Activated naive CD4-positive, alpha-beta T cell treated with Interleukin-2 at 50 U/mL for 16 hours (primary cell): Measurements from ENCODE around the gene GRID1.

Source experiments
- DNase-seq: peaks from one replicate; pipeline ENCODE4 v3.0.0-alpha.2; 2020

Gene GRID1

DNA sequence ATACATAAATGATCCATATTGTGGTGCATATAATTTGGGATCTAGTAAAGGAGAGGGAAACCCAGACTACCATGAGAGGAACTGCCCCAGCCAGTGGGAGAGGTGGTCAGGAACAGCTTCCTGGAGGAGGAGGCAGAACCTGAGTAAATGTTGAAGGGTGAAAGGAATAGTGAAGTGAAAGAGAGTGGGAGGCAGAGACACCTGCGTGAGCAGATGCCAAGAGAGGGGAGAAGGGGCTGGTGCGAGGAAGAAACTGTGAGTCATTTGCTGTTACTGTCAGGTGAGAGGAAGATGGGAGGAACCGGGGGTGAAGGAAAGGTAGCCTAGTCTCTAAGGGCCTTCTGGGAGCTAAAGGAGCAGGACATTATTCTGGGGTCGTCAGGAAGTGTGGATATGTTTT is 294.8 kb downstream of the GRID1 start:
- no peak for DNase-seq

DNA sequence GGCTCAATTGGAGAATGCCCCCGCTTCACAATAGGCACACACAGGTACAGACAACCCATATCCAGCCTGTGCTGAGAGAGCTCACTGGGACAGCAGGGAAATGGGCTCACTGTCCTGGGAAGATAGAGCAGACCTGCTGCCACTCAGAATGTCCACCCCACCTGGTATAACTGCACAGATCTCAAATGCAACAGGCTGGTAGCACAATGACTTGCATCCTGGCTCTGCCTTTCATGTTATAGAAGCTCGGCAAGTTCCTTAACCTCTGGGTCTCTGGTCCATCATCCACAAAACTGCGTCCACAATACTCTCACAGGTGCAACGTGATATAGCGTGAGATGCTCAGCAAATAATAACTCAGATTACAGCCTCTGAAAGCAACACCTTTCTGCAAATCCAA is 295.4 kb downstream of the GRID1 start:
- no peak for DNase-seq

DNA sequence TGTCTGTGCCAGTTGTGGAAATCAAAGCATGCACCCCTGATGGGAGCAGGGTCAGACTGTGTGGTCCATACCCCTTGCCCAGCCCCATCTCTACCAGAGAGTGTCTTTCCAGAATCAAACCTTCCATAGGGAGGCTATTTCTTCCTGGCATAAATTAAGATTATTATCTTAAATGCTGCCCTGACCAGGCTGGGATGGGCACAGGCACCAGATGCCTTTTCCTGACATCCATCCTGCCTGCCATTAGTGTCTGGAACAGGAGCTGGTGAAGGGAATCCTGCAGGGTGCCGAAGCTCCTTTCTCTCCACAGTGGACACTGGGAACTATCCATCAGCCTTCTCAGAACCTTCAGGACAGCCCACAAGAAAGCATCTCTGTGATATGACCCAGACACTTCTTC is 296.3 kb downstream of the GRID1 start:
- DNase-seq = no peak

DNA sequence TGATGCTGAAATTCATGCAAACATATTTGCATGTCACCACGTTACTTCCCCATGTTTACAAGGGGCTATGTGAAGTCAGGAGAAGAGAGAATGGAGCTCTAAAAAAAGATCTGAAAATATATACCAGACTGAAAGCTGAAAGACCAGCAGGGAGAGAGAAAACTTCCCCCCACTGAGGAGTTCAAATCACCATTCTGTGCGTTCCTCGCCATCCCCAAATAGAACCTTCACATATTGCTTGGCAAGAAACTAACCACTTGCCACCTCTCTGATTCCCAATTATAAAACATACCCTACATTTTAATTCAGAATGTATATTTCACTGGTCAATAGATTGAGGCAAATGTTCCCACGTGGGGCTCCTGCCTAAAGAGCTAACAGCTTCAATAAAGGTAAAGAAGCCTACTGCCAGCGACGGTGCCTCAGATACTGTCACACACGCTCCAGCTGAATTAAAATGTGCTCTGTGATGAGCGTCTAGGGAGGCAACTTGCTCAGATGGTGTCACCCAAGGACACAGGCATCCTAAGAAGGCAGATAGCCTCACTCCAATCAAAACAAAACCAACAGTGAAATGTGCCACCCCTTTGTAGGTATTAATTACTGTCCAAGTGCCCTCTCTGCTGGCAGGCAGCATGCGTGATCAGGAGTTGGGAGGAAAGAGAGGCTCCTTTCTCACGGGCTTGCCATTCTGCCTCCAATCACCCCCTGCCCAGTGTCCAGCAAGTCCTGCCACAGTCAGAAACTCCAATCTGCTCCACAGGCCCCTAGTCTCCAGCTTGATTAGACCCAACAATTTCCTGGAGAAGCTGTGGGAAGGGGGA is 298.2 kb downstream of the GRID1 start:
- DNase-seq = no peak

DNA sequence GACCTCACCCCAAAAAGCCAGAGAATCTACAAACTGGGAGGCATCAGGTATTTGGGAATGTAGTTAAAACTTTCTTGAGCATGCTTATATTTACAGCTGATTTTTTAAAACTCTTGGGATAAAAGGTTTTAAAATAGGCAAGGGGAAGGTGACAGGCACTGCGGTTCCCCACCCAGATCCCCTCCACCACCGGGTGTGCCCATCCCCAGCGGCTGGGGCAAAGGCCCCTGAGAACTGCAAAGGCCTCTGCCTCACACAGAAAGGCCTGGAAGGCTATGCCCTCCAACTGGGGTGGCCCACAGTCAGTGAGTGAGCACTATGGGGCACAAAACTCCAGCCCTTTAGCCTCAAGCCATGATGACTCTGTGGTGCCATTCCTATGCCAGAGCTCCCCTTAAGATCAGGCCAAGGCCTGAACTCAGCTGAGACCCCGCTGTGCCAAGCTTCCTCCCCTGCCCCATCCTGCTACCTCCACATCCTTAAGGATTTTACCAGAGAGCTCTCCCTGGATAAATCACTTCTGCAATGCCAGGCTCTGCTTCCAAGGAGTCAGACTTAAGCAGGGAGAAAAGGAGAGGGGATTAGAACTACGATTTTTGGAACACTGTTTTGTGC is 299.1 kb downstream of the GRID1 start:
- DNase-seq = no peak

DNA sequence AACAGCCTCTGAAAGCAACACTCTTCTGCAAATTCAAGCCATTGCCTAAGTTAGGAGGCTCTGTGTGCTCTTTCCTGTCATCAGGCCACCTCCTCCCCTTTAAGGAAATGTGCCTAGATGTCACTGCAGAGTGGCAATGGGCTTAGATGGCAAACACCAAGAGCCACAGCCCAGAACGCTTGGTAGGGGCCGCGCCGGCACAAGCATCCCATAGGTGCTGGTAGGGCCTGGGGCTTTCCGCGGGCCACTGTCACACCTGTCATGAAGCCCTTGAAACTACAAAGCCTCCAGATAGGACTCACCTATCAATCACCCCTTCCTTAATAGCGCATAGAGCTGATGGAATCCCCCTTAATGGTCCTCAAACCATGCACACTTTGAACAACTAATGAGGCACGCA is 299.9 kb downstream of the GRID1 start:
- no peak for DNase-seq

DNA sequence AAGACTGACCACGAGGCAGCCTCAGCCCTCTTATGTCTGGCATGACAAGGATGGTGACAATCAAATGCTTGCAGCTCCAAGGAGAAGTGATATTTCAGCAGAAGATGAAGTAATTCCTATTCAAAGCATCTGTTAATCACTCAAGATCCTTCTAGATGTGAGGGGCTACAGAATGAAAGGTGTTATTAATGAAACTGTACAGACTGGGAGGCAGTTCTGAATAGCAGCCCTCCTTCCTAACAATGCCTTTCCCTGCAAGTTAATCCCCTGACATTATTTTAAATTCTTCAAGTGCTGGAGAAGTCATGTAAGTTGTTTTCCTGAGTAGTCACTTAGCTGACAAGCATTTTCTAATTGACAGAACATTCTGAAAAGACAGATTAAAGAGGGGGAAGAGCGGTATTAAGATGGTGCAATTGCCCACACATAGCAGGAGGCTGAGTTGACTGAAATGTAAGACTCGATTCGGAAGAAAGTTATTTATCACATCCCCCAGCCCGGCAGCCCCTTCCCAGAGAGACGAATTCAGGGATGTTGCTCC is 300.8 kb downstream of the GRID1 start:
- no peak for DNase-seq

DNA sequence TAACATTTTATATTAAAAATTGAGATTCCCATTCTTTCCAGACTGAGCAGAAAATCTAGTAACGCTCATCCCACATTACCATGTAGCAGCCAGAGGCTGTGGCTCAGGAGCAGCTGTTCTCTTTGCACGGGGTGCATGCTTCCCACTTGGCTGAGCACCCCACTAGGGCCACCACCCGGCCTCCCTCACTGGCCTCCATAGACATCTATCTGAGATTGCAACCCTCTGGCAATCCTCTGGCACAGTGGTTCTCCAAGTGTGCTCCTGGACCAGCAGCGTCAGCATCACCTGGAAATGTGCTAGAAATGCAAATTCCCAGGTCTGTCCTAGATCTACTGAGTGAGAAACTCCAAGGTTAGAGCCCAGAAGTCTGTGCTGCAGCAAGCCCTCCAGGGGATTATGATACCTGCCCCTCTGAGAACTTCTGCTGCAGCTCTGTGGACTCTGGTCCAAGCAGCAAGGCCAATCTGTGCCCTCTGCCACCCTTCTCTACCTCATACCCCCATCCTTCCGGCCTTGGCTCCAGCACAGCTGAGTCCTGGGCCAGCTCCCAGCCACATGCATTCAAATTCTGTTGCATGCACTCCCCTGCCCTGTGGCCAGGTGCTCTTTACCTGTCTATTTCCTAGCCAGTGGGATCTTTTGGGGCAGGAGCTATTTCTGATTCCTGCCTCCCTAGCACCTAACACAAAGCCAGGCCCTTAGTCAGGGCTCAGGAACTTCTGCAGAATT is 301.5 kb downstream of the GRID1 start:
- DNase-seq = no peak

DNA sequence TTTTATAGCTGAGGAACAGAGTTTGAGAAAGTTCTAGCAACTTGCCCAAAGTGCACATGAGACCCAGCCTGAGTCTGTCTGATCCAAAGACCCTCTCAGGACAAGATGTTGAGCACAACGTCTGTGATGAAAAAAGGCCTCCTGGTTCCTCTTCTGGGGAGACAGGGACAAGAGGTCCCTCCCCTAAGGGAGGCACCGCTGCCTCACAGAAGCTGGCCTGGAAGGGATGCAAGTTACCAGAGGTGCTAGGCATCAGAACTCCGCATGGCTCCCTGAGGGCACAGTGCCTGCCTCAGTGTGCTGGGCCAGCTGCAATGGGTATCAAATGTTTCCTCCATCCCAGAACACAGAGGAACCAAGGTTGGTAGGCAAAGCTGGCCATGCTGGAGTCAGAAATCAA is 302.4 kb downstream of the GRID1 start:
- DNase-seq = no peak

DNA sequence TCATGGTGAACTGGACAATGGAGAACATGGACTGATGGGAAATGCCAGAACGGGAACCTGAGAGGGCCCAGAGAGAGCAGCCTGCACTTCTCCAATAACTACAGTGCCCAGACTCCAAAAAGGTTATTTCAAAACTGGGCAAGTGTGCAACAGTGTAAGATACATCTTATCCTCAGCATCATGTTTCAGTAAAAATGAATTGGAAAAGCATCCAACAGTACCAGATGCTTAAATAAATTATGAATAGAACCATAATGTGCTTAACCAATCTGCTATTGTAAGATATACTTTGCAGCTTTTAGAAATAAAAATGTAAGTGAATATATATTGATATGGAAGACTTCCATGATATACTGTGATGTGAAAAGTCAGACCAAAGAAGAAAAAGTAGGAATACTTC is 303.3 kb downstream of the GRID1 start:
- no peak for DNase-seq

DNA sequence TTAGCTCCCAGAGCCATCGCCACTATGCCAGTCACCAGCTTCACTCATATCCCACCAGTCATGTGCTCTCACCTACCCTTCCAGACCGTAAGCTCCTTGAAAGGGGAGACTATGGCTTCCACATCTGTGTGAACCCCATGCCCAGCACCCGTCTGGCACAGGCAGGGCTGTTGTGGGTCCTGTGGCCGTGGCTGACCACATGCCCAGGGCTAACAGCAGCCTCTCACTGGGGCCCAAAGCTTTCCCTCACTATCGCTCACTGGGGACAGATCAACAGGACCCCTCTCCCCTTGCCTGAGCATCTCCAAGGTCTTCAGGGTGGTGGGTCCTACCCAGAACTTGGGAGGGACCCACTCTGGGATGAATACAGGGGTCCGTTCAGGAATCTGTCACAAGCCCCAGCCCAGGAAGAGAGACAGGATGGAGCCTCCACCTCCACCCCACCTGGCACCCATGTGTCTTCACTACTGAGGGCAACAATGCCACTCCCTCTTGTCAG is 303.9 kb downstream of the GRID1 start:
- no peak for DNase-seq

DNA sequence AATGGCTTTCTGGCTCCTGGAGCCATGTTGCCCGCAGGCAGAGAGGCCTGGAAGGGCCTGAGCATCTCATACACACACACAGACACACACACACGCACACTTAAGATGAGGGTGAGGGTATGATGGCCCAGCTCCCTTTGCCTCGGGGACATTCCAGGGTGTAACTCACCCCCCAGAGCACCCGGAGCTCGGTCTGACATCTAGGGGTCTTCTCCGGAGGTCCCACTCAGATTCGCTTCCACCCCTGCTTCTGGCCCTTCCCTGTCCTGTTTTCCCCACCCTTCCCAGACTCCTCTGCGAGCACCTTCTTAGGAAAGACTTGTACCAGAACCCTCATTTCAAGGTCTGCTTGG is 304.4 kb downstream of the GRID1 start:
- no peak for DNase-seq

DNA sequence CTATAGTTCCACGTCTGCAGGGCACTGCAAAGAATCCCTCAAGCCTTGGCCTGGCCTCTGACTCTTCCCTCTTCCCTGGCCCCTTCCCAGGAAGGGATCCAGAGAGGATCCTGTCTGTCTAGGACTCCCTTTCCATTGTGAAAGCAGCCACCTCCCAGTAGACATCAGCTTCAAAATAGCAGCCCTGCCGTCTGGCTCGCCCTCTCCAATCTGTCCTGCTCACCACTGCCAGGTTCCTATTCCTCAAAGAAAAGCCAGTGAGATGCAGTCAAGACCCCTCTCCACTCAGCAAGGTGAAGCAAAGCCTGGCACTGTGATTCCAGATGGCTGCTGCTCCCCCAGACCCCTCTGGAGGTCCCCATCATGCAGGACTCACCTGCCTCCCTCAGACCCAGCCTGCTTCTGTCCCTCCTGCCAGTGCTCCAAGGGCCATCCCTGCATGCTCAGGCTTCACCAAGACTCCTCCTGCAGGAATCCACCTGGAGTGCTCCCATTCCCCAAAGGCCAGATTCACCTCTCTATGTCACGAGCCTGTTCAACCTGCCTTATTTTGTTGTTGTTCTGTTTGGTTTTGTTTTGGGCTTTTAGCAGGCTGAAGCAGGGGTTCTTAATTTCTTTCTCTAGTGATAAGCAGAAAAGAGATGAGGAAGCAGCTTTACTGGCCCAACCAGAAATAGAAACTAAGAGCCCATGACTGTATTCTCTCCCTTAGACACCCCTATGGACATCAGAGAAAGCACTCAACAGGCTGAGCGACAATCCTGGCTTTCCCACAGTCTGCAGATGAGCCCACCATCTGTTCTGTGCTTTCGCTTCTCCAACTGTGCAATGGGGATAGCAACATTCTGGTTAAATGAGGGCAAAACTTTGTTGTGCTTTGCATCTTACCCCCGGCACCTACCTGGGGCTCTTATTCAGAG is 305.1 kb downstream of the GRID1 start:
- DNase-seq = no peak

DNA sequence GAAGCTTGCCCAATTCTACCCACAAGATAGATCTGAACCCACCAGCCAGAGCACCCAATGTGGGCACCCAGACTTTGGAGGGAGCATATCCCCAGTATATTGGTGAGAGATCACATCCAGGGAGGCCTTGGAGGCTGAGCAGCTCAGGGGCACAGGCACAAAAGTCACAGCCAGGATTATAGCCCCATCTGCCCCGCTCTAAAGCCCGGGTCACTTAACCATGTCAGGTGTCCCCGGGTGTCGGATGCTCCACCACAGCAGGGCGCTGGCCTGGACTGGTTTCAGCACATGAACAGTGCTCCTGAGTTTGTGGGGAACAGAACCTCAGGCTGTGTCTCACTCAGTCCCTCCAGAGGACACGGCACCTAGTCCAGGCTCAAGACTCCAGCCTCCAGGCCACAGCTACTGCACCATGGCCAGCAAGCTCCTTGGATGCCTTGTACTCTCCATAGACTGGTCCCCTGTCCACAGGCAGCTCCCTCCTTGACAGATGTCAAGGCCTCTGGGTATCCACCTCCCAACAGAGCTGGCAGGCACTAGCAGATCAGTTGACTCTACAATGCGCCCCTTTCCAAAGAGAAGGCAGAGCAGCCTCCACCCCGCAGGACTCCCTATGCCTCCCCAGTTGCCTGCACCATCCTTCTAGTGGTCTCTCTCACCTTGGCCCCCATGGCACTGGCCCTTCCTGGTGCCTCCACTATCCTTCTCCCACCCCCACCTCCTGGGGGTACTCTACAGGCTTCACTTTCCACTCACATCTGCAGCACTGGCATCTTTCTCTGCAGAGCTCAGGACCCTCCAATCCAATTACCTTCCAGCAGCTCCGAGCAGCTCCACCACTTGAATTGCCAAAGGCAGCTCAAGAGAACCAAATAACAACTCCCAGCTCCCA is 306.0 kb downstream of the GRID1 start:
- no peak for DNase-seq

DNA sequence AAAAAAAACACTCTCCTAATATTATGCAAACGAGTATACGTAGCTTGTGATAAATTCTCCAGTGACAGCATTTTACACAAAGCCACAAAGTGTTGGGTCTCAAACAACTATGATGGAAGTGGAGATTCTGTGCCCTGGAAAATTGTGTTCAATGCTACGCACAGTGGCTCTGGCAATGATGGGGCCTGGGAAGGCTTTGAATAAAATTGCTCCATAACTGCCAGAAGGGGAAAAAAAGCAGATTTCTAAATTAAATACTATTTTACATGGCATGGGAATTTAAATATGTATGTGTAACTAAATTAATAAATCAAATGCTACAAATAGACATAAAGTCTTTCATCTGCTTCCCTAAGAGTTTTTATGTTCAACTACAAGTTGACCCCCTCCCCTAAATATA is 306.7 kb downstream of the GRID1 start:
- DNase-seq = no peak

DNA sequence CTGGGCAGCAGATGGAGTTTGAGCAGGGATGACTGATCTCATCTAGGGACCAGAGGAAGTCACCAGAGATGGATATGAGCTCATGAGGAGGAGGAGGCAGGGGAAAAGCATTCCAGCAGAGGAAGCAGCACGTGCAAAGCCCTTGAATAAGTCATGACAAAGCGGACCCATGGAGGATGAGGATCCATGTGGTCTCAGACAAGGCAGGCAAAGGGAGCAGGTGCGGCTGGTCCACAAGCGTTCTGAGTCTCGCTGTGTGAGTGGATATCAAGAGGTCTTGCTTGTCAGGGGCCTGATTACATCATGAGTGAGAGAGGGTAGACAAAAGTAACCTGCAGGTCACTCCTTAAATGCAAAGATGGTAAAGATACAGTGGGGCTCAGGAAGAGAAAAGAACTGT is 307.6 kb downstream of the GRID1 start:
- no peak for DNase-seq

DNA sequence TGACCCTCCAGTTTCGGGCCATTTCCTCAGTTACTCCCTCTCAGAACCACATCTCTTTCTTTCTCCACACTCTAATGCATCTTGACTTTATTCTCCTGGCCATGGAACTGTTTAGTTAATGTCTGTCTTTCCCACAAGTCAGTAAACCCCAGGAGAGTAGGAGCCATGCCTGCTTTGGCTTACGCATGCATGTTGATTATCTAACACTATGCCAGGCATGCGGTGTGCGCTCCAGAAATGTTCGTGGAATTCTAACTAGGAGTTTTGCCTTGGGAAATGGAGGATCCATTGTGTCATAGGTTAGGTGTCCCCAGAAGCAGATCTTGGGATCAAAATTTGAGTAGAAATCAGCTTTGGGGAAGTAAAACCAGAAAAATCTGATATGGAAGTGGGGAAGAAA is 308.9 kb downstream of the GRID1 start:
- DNase-seq = no peak

DNA sequence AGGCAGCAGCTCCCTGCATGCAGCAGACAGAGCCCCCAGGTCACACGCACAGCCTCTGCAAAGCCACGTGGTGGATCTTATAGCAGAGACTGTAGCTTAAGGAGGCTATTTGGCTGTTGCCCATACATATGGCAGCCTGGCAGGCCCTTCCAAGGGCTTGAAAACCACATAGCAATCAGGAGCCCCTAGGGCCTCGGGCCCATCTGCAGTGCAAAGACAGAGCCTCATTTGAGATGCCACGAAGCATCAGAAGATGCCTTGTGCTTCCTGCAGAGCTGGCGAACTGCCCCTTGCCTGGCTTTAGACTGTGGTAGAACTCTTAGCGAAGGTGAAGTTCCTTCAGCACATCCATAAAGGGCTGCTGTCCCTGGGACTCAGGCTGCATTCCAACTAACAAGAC is 309.9 kb downstream of the GRID1 start:
- DNase-seq = no peak

DNA sequence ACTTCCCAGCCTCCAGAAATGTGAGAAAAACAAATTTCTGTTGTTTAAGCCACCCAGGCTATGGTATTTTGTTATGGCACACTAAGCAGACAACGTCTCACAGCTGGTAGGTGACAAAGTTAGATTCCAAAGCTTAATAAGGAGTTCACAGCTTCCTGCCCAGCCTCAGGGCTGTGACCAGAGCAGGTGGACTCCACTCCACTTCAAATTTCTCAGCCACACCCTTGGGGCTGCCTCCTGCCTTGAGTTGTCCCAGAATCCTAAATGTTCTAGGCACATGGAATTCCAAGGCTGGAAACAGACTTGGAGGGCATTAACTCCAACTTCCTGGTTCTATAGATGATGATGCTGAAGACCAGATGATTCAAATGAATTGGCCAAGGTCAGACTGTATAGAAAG is 310.7 kb downstream of the GRID1 start:
- no peak for DNase-seq

DNA sequence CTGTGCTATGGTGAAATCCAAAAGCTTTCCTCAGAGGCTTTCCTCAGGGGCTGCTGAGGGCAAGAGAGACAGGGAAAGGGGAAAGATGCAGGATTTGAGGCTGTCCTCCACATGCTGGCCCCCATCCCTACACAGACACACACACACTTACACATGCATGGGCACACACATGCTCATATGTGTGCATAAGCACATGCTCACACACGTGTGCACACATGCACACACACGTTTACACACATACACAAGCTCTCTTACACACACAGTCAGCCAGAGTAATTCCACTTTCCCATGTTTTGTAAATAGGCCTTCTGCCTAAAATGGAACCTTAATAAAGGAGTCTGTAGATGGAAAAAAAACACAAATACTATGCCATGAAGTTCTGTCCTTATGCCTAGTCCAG is 312.9 kb downstream of the GRID1 start:
- DNase-seq = no peak

DNA sequence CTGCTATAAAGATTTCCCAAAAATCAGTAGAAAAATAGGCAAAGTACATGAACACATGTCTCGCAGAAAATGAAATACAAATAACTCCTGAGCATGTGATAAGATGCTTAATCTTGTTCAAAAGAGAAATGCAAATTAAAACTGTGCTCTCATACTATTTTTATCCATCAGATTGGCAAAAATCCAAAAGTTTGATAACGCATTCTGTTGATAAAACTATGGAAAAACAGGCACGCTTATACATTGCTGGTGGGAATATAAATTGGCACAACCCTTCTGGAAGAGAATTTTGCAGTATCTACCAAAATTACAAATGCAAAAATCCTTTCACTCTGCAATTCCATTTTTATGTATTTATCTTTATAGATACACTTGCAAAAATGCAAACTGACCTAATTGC is 315.0 kb downstream of the GRID1 start:
- DNase-seq = no peak

DNA sequence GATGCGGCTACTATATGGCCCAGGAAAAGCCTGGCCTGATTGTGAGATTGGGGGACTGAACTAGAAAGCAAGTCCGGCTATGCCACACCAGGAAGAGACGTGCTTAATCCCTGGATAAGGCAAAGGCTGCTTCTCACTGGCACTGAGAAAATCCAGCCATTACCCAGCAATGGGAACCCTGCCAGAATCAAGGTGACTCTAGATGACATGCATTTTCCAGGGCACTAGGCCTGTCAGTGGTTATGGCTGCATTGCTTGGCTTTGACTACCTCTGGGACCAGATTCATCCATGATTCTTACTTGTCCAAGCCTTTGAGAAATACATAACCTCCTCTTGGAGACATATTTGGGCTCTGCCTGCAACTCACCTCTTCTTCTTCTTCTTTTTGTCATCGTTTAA is 317.2 kb downstream of the GRID1 start:
- DNase-seq = no peak
